ENCODE results near the gene ZNF615. TPM values are rescaled to one million over a fixed set of nuclear protein-coding genes. Genes with fewer than 3 reads are reported as not detected.
"Not testable (repeated sequence)": the region's sequence is repeated elsewhere in the genome, so short reads cannot be mapped to it uniquely, and the experiment has no call there.

Gene ZNF615
- 10 to 100 TPM; 29.4 to 35.8 TPM for total RNA-seq

GRCh38 chr19:52007806-52008557 lies at the start of gene ZNF615:
TSS of gene ZNF615 (minus strand) at chr19:52008211. CDS start at chr19:52003711, 4,500 bp downstream.
- no peaks in the 10 kb centered on the region for H3K9me3 ChIP-seq
- intact Hi-C loops (cut with DNase I) = loop anchor here (5.0 kb wide), 1 partner anchor 39 kb away; the partner anchor contains the start of gene ZNF432

GRCh38 chr19:52056480-52056879 lies 48.5 kb upstream of the ZNF615 start:
- H3K36me3 ChIP-seq; H3K27ac ChIP-seq; H3K27me3 ChIP-seq (replicated peaks; ENCODE audit: insufficient read depth); intact Hi-C loops (cut with DNase I); H3K4me1 ChIP-seq (replicated peaks); DNase-seq (ENCODE audit: low spot score); H3K4me3 ChIP-seq; H3K9me3 ChIP-seq: not testable (repeated sequence)
- whole genome bisulfite sequencing = 94% methylated on average over 3 of the region's 3 CpGs

More at GRCh38 chr19:52007806-52008557, at the start of gene ZNF615:
- under 1% methylated on average over 44 of the region's 44 CpGs for WGBS
- TF ChIP-seq CTCF (IDR thresholded peaks at IDR 0.05) (no peak), POLR2A (IDR thresholded peaks at IDR 0.05) (peak; percentile 45), POLR2AphosphoS5 (IDR thresholded peaks at IDR 0.05) (peak; percentile 91)
- no peaks in the 10 kb centered on the region for H3K27me3 ChIP-seq (replicated peaks; ENCODE audit: insufficient read depth)
- peak; percentile 91 for DNase-seq (ENCODE audit: low spot score)
- H3K27ac ChIP-seq = peak within 1 kb of the TSS; percentile 89 to 92
- no peaks in the 10 kb centered on the region for H3K4me1 ChIP-seq (replicated peaks)
- peak within 1 kb of the TSS; percentile 74 to 79 for H3K4me3 ChIP-seq
- H3K36me3 ChIP-seq = no peaks in the 10 kb centered on the region

DNA sequence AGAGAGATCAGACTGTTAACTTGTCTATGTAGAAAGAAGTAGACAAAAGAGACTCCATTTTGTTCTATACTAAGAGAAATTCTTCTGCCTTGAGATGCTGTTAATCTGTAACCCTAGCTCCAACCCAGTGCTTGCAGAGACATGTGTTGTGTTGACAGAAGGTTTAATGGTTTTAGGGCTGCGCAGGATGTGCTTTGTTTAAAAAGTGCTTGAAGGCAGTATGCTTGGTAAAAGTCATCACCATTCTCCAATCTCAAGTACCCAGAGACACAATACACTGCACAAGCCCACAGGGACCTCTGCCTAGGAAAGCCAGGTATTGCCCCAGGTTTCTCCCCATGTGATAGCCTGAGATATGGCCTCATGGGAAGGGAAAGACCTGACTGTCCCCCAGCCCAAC lies 43.7 kb upstream of the ZNF615 start:
- H3K4me3 ChIP-seq; DNase-seq (ENCODE audit: low spot score); intact Hi-C loops (cut with DNase I); H3K4me1 ChIP-seq (replicated peaks); H3K36me3 ChIP-seq; H3K9me3 ChIP-seq; H3K27me3 ChIP-seq (replicated peaks; ENCODE audit: insufficient read depth); H3K27ac ChIP-seq: not testable (repeated sequence)
- WGBS = 22% methylated on average over 1 of the region's 1 CpG

DNA sequence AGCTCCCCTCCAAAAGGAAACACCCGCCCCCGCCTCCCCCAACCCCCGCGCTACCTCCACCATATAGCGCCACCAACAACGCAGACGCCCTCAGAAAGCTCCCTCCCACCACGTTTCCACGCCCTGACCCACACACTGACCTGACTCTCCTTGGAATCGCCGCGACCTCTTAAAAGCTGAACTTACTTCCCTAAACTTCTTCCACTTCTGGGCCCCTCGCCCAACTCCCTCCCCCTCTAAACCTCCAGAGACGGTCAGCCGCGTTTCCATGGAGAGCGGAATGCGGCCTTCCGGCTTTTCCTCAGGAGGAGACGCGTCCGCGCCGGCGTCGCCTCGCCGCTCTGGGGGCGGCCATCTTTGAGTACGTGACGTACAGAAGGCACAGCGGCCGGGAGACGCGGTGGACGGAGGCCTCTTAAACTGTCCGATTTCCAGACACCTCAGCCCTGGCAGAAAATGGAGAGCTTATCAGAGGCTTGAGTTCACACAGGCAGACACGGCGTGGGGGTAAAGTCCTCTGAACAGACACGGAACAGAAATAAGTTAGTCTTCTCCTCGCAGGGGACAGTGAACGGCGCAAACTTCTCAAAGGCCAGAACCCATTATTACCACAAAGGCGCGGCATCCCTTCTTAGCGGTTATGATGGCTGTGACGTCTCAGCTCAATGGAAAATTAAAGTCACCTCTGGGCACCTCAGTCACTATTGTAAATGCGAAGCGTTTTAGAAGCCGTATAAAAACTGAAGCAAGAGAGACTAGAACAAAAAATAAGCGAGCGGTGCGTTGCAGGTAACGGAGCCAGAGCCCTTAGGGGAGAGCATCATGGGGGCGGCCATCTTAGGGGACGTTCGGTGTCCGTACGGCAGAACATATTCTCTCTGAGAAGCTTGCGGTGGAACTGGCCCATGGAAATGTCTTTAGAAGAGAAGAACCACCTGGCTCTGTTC lies 40.8 kb upstream of the ZNF615 start, which contains the start of gene ZNF432:
TSS of gene ZNF432 (minus strand) at position 284 of the 947 bp plus-strand sequence. CDS start 1,970 bp downstream, outside the sequence.
- TF ChIP-seq POLR2AphosphoS5 (IDR thresholded peaks at IDR 0.05) (peak; percentile 89), POLR2A (IDR thresholded peaks at IDR 0.05) (no peak)
- Histone ChIP-seq H3K36me3 (no peaks in the 10 kb centered on the region), H3K4me1 (replicated peaks) (no peaks in the 10 kb centered on the region), H3K9me3 (no peaks in the 10 kb centered on the region), H3K27me3 (replicated peaks; ENCODE audit: insufficient read depth) (no peaks in the 10 kb centered on the region), H3K27ac (peak within 1 kb of the TSS; percentile 91 to 93), H3K4me3 (peak within 1 kb of the TSS; percentile 57 to 61)
- DNase-seq (ENCODE audit: low spot score) = peak; percentile 83
- intact Hi-C loops (cut with DNase I) = loop anchor here (2.0 to 5.0 kb wide), 2 partner anchors 20 to 42 kb away; partner anchors contain the start of genes ZNF614 and ZNF615
- WGBS = 1% methylated on average over 60 of the region's 60 CpGs

GRCh38 chr19:52039169-52039568 lies 31.2 kb upstream of the ZNF615 start:
- Histone ChIP-seq H3K27me3 (replicated peaks; ENCODE audit: insufficient read depth) (no peaks in the 10 kb centered on the region), H3K4me1 (replicated peaks) (no peaks in the 10 kb centered on the region), H3K4me3 (no peak overlapping the region), H3K36me3 (peaks cover 28 to 49% of the 10 kb centered on the region in 2 donors), H3K9me3 (peaks cover 5% of the 10 kb centered on the region), H3K27ac (no peak overlapping the region)
- intact Hi-C loops (cut with DNase I) = no loop called here
- DNase-seq (ENCODE audit: low spot score) = no peak
- no peak for TF ChIP-seq CTCF (IDR thresholded peaks at IDR 0.05)
- no peak for TF ChIP-seq POLR2AphosphoS5 (IDR thresholded peaks at IDR 0.05)
- TF ChIP-seq POLR2A (IDR thresholded peaks at IDR 0.05) = no peak
- WGBS = 99% methylated on average over 4 of the region's 4 CpGs
